ENCODE data around the gene IDH2.

DNA sequence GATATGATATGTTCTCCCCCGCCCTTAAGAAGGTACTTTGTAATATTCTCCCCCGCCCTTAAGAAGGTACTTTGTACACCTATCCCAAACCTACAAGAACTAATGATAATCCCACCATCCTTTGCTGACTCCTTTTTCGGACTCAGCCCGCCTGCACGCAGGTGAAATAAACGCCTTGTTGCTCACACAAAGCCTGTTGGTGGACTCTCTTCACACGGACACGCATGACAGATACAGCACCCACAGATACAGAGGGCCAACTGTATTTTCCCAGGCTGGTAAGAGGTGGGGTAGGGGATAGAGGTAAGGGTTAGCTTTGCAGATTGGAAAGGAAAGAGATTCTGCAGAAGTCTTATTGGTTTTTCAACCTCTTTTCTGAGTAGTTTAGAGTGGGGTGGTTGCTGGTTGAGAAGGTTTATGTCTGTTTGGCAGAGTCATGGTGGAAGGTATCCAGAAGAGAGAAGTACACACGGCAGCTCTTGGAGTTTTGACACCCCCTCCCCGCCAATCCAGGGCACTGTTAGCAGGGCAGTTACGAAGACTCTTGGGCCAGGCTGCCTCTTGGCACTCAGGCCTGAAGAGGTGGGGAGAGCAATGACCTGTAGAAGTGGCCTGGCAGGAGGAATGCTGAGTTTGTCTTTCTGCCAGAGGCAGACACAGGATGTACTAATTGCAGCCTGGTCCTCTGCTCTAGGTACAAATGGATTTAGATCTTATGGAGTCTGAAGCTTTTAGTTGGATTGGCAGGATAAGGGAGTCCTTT is 36.0 kb upstream of the IDH2 start:
- TF ChIP-seq, protein P1, sequence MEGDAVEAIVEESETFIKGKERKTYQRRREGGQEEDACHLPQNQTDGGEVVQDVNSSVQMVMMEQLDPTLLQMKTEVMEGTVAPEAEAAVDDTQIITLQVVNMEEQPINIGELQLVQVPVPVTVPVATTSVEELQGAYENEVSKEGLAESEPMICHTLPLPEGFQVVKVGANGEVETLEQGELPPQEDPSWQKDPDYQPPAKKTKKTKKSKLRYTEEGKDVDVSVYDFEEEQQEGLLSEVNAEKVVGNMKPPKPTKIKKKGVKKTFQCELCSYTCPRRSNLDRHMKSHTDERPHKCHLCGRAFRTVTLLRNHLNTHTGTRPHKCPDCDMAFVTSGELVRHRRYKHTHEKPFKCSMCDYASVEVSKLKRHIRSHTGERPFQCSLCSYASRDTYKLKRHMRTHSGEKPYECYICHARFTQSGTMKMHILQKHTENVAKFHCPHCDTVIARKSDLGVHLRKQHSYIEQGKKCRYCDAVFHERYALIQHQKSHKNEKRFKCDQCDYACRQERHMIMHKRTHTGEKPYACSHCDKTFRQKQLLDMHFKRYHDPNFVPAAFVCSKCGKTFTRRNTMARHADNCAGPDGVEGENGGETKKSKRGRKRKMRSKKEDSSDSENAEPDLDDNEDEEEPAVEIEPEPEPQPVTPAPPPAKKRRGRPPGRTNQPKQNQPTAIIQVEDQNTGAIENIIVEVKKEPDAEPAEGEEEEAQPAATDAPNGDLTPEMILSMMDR (IDR thresholded peaks at IDR 0.05; ENCODE audit: extremely low read depth in 1 of 2, insufficient read depth in 1 of 2, low read depth in 1 of 2, low read length in 2 of 2) = no peak
- TF ChIP-seq MYC (IDR thresholded peaks at IDR 0.05; ENCODE audit: low read depth, low read length) (no peak), EZH2 (IDR thresholded peaks at IDR 0.05; ENCODE audit: borderline replicate concordance, low read depth, low read length, severe bottlenecking) (no peak), POLR2AphosphoS5 (IDR thresholded peaks at IDR 0.05; ENCODE audit: insufficient read depth, low read depth, low read length) (no peak)
- TF ChIP-seq, protein P2, sequence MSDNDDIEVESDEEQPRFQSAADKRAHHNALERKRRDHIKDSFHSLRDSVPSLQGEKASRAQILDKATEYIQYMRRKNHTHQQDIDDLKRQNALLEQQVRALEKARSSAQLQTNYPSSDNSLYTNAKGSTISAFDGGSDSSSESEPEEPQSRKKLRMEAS (IDR thresholded peaks at IDR 0.05; ENCODE audit: insufficient read depth, insufficient read length) = no peak

Data from endothelial cell of umbilical vein (primary cell).